ENCODE data around the gene LRRC37B. TPM values are rescaled to one million over a fixed set of nuclear protein-coding genes. Genes with fewer than 3 reads are reported as not detected.
"Not testable (repeated sequence)": the region's sequence is repeated elsewhere in the genome, so short reads cannot be mapped to it uniquely, and the experiment has no call there.

Gene LRRC37B
- polyA plus RNA-seq, 2 of the 4 experiments (the other 2 are of a cell fraction), result 8.3 to 17.9 TPM

DNA sequence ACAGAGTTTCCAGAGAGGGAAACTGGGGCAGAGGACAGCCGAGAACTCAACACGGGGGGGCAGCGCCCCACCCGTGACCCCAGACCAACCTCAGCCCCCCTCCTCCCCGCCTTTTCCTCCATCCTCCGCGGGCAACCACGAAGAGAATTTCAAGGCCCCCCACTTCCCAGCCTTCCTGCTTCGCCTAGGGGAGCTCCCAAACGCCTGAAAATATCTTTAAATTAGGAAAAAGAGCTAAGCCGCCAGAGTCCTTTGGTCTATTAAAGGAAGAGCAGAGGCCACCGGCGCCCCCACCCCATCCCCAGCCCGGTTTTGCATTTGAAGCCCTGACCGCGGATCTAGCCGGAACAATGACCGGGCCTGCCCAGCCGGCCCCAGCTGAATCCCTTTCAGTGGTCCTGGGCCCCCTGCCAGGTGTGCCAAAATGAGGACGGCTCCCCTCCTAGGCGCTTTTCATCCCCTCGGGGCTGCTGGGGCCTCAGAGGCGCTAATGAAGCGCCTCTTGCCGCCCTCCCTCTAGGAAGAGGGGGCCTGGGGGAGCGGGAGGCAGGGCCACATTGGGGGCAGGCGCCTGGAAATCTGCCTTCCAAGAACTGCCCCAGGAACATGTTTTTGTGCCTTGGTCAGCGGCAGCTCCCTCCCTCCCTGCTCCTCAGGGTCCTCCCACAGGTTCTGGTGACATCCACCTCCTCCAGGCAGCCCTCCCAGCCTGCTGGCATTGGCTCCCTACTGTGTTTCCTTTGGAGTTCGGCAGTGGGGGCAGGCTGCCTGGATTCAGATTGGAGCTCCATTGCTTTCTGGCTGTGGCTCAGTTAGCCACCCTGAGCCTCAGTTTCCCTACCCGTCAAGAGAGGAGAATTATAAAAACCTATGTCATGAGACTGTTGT, 78.0 kb downstream of the LRRC37B start:
- H3K27ac ChIP-seq; FAIRE-seq; H3K4me2 ChIP-seq; H3K4me1 ChIP-seq; POLR2A ChIA-PET; H3K4me3 ChIP-seq; DNase-seq (ENCODE audit: low read depth in 1 of 2, low spot score in 1 of 2); H3K9me3 ChIP-seq: not testable (repeated sequence)
- peak; percentile 91 for TF ChIP-seq ZFP36 (IDR thresholded peaks at IDR 0.05; ENCODE audit: borderline replicate concordance, partially characterized antibody)
- WGBS (ENCODE audit: missing lambda C conversion rate), result 91% methylated on average over 21 of the region's 30 CpGs
- CTCF ChIA-PET, result interaction anchor here (0.6 kb wide), 1 partner anchor 96 kb away, joined by 4 read pairs; no protein-coding TSS in a partner anchor
- ATAC-seq, result peak; percentile 11 to 30; a peak in 1 of 6 replicates

DNA sequence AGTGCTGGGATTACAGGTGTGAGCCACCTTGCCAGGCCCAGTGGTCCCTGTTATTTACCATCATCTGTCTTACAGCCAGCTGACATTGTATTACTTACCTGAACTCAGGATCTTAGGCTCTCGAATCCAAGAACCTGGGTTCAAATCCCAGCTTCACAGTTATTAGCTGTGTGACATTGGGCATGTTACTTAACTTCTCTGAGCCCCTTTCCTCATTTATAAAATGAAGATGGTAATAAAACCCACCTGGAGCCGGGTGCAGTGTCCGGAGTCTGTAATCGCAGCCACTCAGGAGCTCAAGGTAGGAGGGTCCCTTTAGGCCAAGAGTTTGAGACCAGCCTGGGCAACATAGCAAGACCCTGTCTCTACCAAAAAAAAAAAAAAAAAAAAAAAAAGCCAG, 79.7 kb downstream of the LRRC37B start:
- FAIRE-seq, CTCF ChIA-PET, POLR2A ChIA-PET: not testable (repeated sequence)

DNA sequence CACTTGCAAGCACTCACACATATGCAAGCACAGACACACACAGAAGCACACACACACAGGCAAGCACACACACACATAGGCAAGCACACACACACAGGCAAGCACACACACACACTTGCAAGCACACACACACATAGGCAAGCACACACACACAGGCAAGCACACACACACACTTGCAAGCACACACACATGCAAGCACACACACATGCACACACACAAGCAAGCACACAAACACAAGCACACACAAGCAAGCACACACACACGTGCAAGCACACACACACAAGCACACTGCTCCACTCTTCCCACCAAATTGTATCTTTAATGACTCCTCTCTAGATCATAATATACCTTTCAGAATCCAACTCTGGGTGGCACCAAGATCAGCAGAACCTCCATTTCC, 84.9 kb downstream of the LRRC37B start:
- H3K27ac ChIP-seq; H3K4me2 ChIP-seq; DNase-seq (ENCODE audit: low read depth in 1 of 2, low spot score in 1 of 2); H3K9me3 ChIP-seq; H3K4me3 ChIP-seq; FAIRE-seq; CTCF ChIA-PET; ATAC-seq; POLR2A ChIA-PET; H3K4me1 ChIP-seq: not testable (repeated sequence)
- WGBS (ENCODE audit: missing lambda C conversion rate), result 42% methylated on average over 1 of the region's 1 CpG

More for the DNA sequence above, 79.7 kb downstream of the LRRC37B start:
- DNase-seq (ENCODE audit: low read depth in 1 of 2, low spot score in 1 of 2); ATAC-seq; H3K9me3 ChIP-seq; H3K4me3 ChIP-seq; H3K4me1 ChIP-seq; H3K4me2 ChIP-seq; H3K27ac ChIP-seq: not testable (repeated sequence)
- peak; percentile 50 for TF ChIP-seq ZFP36 (IDR thresholded peaks at IDR 0.05; ENCODE audit: borderline replicate concordance, partially characterized antibody)
- peak; percentile 77 for TF ChIP-seq KDM1A (IDR thresholded peaks at IDR 0.05; ENCODE audit: low read depth)
- 77% methylated on average over 4 of the region's 4 CpGs for WGBS (ENCODE audit: missing lambda C conversion rate)

DNA sequence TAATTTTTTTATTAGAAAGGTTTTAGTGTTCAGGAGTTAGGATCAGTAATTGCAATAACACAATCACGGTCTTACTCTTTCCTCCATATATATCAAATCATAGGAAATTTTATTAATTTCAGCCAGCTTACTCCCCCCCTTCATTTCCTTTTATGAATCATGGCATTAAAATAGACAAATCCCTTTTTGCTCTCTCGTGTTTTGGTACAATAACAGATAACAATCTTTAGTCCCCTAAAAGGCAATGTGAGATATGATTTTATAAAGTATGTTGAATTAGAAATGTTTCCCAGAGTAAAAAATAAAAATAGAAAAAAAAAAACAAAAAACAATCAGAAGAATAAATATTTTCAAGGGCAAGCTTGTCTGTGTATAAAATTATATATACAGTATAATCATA, 92.5 kb downstream of the LRRC37B start:
- H3K4me1 ChIP-seq, result peaks cover 19% of the 10 kb centered on the region; the same call in 2 of the 3 replicates
- FAIRE-seq (no peak), ATAC-seq (no peak), DNase-seq (ENCODE audit: low read depth in 1 of 2, low spot score in 1 of 2) (no peak)
- no peak overlapping the region for H3K27ac ChIP-seq
- H3K4me3 ChIP-seq, result no peak overlapping the region
- ChIA-PET CTCF (interaction anchor here (1.1 to 1.5 kb wide), 4 partner anchors 11 to 153 kb away, joined by 3 to 5 read pairs (median 4); no protein-coding TSS in a partner anchor), POLR2A (no interaction called here)
- WGBS (ENCODE audit: missing lambda C conversion rate), result 64% methylated on average over 2 of the region's 2 CpGs
- TF ChIP-seq HDAC2 (IDR thresholded peaks at IDR 0.05) (no peak), RFX5 (IDR thresholded peaks at IDR 0.05) (no peak), POLR2A (IDR thresholded peaks at IDR 0.05; ENCODE audit: low read length) (no peak), CBX8 (IDR thresholded peaks at IDR 0.05) (no peak), KDM5A (IDR thresholded peaks at IDR 0.05) (no peak), POLR2AphosphoS2 (conservative IDR thresholded peaks at IDR 0.05; ENCODE audit: low read length) (no peak)
- TF ChIP-seq, protein P1, sequence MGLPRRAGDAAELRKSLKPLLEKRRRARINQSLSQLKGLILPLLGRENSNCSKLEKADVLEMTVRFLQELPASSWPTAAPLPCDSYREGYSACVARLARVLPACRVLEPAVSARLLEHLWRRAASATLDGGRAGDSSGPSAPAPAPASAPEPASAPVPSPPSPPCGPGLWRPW (IDR thresholded peaks at IDR 0.05), result no peak
- TF ChIP-seq, protein P2, sequence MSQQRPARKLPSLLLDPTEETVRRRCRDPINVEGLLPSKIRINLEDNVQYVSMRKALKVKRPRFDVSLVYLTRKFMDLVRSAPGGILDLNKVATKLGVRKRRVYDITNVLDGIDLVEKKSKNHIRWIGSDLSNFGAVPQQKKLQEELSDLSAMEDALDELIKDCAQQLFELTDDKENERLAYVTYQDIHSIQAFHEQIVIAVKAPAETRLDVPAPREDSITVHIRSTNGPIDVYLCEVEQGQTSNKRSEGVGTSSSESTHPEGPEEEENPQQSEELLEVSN (IDR thresholded peaks at IDR 0.05; ENCODE audit: borderline replicate concordance, low read depth), result no peak
- TF ChIP-seq, protein P3, sequence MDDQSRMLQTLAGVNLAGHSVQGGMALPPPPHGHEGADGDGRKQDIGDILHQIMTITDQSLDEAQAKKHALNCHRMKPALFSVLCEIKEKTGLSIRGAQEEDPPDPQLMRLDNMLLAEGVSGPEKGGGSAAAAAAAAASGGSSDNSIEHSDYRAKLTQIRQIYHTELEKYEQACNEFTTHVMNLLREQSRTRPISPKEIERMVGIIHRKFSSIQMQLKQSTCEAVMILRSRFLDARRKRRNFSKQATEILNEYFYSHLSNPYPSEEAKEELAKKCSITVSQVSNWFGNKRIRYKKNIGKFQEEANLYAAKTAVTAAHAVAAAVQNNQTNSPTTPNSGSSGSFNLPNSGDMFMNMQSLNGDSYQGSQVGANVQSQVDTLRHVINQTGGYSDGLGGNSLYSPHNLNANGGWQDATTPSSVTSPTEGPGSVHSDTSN (IDR thresholded peaks at IDR 0.05), result no peak
- TF ChIP-seq, protein P4, sequence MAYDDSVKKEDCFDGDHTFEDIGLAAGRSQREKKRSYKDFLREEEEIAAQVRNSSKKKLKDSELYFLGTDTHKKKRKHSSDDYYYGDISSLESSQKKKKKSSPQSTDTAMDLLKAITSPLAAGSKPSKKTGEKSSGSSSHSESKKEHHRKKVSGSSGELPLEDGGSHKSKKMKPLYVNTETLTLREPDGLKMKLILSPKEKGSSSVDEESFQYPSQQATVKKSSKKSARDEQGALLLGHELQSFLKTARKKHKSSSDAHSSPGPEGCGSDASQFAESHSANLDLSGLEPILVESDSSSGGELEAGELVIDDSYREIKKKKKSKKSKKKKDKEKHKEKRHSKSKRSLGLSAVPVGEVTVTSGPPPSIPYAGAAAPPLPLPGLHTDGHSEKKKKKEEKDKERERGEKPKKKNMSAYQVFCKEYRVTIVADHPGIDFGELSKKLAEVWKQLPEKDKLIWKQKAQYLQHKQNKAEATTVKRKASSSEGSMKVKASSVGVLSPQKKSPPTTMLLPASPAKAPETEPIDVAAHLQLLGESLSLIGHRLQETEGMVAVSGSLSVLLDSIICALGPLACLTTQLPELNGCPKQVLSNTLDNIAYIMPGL (CRISPR knock-in tag; IDR thresholded peaks at IDR 0.05; ENCODE audit: borderline replicate concordance), result no peak
- H3K9me3 ChIP-seq, result no peaks in the 10 kb centered on the region
- H3K4me2 ChIP-seq, result no peak overlapping the region

DNA sequence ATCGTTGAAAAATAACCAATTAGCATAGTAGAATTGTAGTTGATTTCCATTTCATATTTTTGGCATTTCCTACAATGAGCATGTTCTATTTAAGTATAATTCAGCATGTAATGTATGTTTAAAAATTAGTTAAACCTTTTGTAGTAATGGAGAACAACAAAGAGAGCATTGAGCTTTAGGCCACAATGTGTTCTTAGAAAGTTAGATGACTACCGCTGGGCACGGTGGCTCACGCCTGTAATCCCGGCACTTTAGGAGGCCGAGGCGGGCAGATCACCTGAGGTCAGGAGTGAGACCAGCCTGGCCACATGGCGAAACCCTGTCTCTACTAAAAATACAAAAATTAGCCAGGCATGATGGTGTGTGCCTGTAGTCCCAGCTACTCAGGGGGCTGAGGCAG, 93.1 kb downstream of the LRRC37B start:
- FAIRE-seq; H3K4me2 ChIP-seq; DNase-seq (ENCODE audit: low read depth in 1 of 2, low spot score in 1 of 2); POLR2A ChIA-PET; ATAC-seq; H3K9me3 ChIP-seq; H3K4me3 ChIP-seq; H3K27ac ChIP-seq: not testable (repeated sequence)
- 94% methylated on average over 8 of the region's 8 CpGs for WGBS (ENCODE audit: missing lambda C conversion rate)
- CTCF ChIA-PET, result interaction anchor here (1.1 to 1.5 kb wide), 4 partner anchors 10 to 152 kb away, joined by 3 to 5 read pairs (median 4); no protein-coding TSS in a partner anchor
- H3K4me1 ChIP-seq, result peaks cover 19% of the 10 kb centered on the region; the same call in 2 of the 3 replicates
